Measurements from ENCODE around the gene ADGRV1. TPM values are rescaled to one million over a fixed set of nuclear protein-coding genes. Genes with fewer than 3 reads are reported as not detected.
"Not testable (repeated sequence)": the region's sequence is repeated elsewhere in the genome, so short reads cannot be mapped to it uniquely, and the experiment has no call there.

ADGRV1 gene
- total RNA-seq, 1 donor: 0.18 TPM

DNA sequence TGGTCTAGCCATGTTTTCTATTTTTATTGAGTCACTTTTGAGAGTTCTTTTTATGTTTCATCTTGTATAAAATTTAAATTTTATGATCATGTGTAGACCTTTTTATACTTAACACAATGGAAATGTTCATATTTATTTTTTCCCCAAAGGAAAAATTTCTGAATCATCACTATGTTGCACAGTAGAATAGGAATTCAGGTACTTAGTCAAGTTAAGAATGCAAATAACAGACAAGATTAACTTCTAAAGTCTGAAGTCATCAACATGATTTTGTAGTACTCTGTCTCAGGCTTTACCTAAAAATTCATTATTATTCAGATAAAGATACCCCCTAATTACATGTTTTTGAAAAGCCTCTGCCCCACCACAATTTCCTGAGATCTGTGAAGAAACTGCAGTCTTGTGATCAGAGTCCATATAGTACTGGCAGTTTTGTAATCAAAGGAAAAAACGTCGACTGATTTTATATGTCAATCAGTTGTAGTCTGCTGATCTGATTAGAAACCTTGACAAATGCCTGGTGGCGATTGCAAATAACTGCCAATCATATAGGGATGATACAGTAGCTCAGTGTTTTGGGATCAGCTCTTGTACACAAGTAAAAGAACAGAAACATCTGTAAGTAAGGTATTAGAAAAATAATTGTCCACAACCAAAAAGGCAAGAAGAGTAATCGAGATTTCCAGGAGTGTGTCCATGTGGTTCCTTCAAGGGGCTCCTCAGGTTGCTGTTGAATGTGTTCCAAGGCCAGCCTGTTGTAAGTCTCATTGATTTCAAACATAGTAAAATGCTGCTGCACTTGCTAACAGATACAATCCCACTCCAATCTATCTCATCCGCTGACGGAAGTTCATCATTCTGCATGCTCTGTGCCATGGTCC is 472.2 kb downstream of the ADGRV1 start:
- TF ChIP-seq, protein P1, sequence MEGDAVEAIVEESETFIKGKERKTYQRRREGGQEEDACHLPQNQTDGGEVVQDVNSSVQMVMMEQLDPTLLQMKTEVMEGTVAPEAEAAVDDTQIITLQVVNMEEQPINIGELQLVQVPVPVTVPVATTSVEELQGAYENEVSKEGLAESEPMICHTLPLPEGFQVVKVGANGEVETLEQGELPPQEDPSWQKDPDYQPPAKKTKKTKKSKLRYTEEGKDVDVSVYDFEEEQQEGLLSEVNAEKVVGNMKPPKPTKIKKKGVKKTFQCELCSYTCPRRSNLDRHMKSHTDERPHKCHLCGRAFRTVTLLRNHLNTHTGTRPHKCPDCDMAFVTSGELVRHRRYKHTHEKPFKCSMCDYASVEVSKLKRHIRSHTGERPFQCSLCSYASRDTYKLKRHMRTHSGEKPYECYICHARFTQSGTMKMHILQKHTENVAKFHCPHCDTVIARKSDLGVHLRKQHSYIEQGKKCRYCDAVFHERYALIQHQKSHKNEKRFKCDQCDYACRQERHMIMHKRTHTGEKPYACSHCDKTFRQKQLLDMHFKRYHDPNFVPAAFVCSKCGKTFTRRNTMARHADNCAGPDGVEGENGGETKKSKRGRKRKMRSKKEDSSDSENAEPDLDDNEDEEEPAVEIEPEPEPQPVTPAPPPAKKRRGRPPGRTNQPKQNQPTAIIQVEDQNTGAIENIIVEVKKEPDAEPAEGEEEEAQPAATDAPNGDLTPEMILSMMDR (IDR thresholded peaks at IDR 0.05; ENCODE audit: insufficient read depth, low read length): no peak
- DNase-seq (ENCODE audit: low read depth): no peak
- H3K4me3 ChIP-seq (ENCODE audit: low read depth, low read length): no peak overlapping the region

DNA sequence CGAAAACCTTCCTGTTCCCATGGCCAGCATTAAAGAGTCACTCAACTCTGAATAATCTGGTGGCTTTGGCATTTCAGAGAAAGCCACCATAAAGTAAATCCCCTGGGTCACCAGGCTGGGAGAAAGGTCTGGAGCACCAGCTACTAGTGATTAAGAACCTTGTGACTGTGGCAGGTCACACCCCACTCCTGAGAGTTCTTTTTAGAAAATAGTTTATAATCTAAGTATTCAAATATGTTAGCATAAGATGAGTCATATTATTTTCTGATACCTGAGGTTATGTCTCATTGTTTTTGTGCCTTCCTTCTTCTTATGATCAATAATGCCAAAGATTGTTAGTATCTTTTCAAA is 472.8 kb downstream of the ADGRV1 start:
- no peak overlapping the region for H3K4me3 ChIP-seq (ENCODE audit: low read depth, low read length)
- TF ChIP-seq, protein P1 (IDR thresholded peaks at IDR 0.05; ENCODE audit: insufficient read depth, low read length): no peak
- no peak for DNase-seq (ENCODE audit: low read depth)

DNA sequence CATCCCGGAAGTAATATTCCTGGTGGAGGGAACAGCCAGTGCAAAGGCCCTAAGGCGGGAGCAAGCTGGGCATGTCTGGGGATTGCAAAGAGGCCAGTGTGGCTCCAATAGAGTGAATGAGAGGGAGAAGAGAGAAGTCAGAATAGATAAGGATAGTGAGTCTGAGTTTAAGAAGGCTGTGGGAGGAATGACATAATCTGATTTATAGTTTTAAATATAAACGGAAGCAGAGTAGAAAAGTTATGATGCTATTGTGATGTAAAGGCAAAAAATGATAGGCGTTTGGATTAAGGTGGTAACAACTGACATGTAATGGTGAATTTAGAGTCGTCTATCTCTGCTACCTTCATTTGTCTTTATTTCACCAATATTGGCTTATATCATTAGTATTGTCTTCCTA is 473.5 kb downstream of the ADGRV1 start:
- TF ChIP-seq, protein P1 (IDR thresholded peaks at IDR 0.05; ENCODE audit: insufficient read depth, low read length): no peak
- no peak for DNase-seq (ENCODE audit: low read depth)

DNA sequence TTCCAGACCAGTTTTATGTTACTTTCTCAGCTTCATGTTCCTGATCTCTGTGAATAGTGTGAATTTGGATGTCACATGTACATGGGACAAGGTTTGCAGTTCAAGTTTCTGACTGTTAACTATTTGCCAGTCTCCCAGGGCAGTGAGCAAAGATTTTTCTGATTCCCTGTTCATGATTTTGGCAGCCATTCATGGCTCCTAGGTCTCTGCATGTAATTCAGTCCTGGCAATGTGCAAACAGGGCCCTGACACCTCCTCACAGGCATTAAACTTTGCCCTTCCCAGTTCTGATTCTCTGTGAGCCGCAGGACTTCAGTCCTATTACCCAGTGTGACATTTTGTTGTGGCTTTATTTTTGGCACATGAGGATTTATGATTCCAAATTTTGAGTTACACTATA is 474.8 kb downstream of the ADGRV1 start:
- no peak for DNase-seq (ENCODE audit: low read depth)
- TF ChIP-seq, protein P1 (IDR thresholded peaks at IDR 0.05; ENCODE audit: insufficient read depth, low read length): no peak
- H3K4me3 ChIP-seq (ENCODE audit: low read depth, low read length): no peak overlapping the region

More for the DNA sequence above, 473.5 kb downstream of the ADGRV1 start:
- no peak overlapping the region for H3K4me3 ChIP-seq (ENCODE audit: low read depth, low read length)

- TF ChIP-seq, protein P1 (IDR thresholded peaks at IDR 0.05; ENCODE audit: insufficient read depth, low read length): no peak
- no peak overlapping the region for H3K4me3 ChIP-seq (ENCODE audit: low read depth, low read length)
- peak; percentile 21 for DNase-seq (ENCODE audit: low read depth)
Measured at GRCh38 chr5:91038180-91038808, 479.7 kb downstream of the ADGRV1 start.

DNA sequence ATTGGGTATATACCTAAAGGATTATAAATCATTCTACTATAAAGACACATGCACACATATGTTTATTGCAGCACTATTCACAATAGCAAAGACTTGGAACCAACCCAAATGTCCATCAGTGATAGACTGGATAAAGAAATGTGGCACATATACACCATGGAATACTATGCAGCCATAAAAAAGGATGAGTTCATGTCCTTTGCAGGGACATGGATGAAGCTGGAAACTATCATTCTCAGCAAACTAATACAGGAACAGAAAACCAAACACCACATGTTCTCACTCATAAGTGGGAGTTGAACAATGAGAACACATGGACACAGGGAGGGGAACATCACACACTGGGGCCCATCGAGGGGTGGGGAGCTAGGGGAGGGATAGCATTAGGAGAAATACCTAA is 482.5 kb downstream of the ADGRV1 start:
- not testable (repeated sequence) for DNase-seq (ENCODE audit: low read depth); H3K4me3 ChIP-seq (ENCODE audit: low read depth, low read length)

DNA sequence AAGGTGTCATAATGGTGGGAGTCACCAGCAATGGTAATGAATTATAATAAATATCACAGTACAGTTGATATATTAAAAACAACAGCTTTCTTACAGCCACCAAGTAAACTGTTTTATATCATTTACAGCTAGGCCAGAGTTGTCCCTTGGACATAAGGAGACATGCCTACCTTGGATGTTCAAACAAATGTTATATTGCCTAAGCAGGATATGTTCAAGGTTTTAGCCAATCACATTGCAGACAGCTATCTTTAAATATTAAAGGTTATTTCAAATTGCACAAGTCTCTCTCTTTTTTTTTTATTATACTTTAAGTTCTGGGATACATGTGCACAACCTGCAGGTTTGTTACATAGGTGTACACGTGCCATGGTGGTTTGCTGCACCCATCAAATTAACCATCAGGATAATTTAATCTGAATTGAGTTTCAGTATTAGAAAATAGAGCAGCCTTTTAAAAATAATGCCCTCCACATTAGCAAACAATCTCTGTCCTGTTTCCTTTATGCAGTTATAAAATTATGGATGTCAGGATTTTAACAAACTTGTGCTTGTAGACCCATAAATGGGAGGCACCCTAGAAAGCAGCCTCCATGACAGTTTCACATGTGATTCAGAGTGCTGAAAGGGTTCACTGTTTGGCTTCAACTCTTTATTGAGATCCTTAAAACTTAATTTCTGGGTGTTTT is 483.8 kb downstream of the ADGRV1 start:
- TF ChIP-seq, protein P1 (IDR thresholded peaks at IDR 0.05; ENCODE audit: insufficient read depth, low read length): no peak
- no peak for DNase-seq (ENCODE audit: low read depth)
- H3K4me3 ChIP-seq (ENCODE audit: low read depth, low read length): no peak overlapping the region
